HepG2 (cell line): ENCODE measurements around the gene ZNF367. TPM values are rescaled to one million over a fixed set of nuclear protein-coding genes. Genes with fewer than 3 reads are reported as not detected.

Source experiments
- BHLHE40 ChIP-seq: IDR thresholded peaks from 2 replicates; pipeline ENCODE4 v1.6.1; 2011; ENCODE audit warnings: low read length, improper control_type of control experiment
- KDM4B ChIP-seq: sonication (generic); formaldehyde crosslinking; IDR thresholded peaks from 2 replicates; pipeline ENCODE4 v1.4.0; 2020; ENCODE audit warnings: missing genetic modification reagents
- NFE2 ChIP-seq: sonication (generic); formaldehyde crosslinking; IDR thresholded peaks from 2 replicates; pipeline ENCODE4 v1.4.0; 2020; ENCODE audit warnings: missing genetic modification reagents
- PLSCR1 ChIP-seq: sonication (generic); formaldehyde crosslinking; IDR thresholded peaks from 2 replicates; pipeline ENCODE4 v1.5.0; 2020; ENCODE audit warnings: missing genetic modification reagents, mild to moderate bottlenecking, borderline replicate concordance
- TFDP1 ChIP-seq: IDR thresholded peaks from 2 replicates; pipeline ENCODE4 v1.6.1; 2016; ENCODE audit warnings: missing compliant biosample characterization, missing genetic modification reagents, borderline replicate concordance
- TFE3 ChIP-seq: IDR thresholded peaks from 2 replicates; pipeline ENCODE4 v1.6.1; 2016
- ZNF12 ChIP-seq: sonication (generic); formaldehyde crosslinking; IDR thresholded peaks from 2 replicates; pipeline ENCODE4 v1.5.0; 2020; ENCODE audit warnings: missing genetic modification reagents
- ZNF468 ChIP-seq: sonication (generic); formaldehyde crosslinking; IDR thresholded peaks from 2 replicates; pipeline ENCODE4 v1.8.0; 2022; ENCODE audit warnings: mild to moderate bottlenecking, moderate library complexity, missing genetic modification reagents
- ZNF766 ChIP-seq: sonication (generic); formaldehyde crosslinking; IDR thresholded peaks from 2 replicates; pipeline ENCODE4 v1.5.0; 2020; ENCODE audit warnings: missing genetic modification reagents, borderline replicate concordance
- ZNF780A ChIP-seq: sonication (generic); formaldehyde crosslinking; IDR thresholded peaks from 2 replicates; pipeline ENCODE4 v1.8.0; 2022; ENCODE audit warnings: mild to moderate bottlenecking, missing genetic modification reagents, moderate library complexity
- polyA plus RNA-seq, 8 experiments: library from polyadenylated mRNA; depleted of rRNA in 3 of 8; stranded (reverse) in 7 of 8; unstranded in 1 of 8; fragments of >200 nt; fragmentation: Illumina TruSeq in 4 of 8; extraction: Trizol in 4 of 8; gene quantifications; 2 replicates each; pipeline versions ENCODE4 v1.2.1 to v1.2.3, GENCODE V29; 2011 to 2016; ENCODE audit warnings: low read depth in 4 of 8, missing spikeins in 1 of 8, mixed read lengths in 1 of 8; ENCODE audit not compliant: insufficient read depth in 1 of 8
- total RNA-seq, 5 experiments: library from RNA; depleted of rRNA; stranded (reverse); fragments of >200 nt; fragmentation: Illumina TruSeq; extraction: Trizol; gene quantifications; 2 replicates each; pipeline ENCODE4 v1.2.3, GENCODE V29; 2016; ENCODE audit warnings: low read depth in 1 of 5
- TF ChIP-seq, protein P1 (sequence below): sonication (generic); formaldehyde crosslinking; IDR thresholded peaks from 2 replicates; pipeline ENCODE4 v1.4.0; 2020; ENCODE audit warnings: missing genetic modification reagents, mild to moderate bottlenecking, borderline replicate concordance

The ZNF367 gene
- total and polyA plus RNA-seq, 2 of the 13 experiments (the other 11 are each of a cell fraction or from before 2014, with no cell fraction given) = 2.9 to 7.7 TPM

GRCh38 chr9:96340707-96341106 lies 77.5 kb downstream of the ZNF367 start (continued):
- TF ChIP-seq KDM4B (CRISPR knock-in tag) (no peak), TFDP1 (no peak), NFE2 (CRISPR knock-in tag) (no peak), PLSCR1 (CRISPR knock-in tag) (no peak), TFE3 (no peak), BHLHE40 (no peak), ZNF12 (CRISPR knock-in tag) (no peak), ZNF766 (no peak), ZNF780A (CRISPR knock-in tag) (no peak), ZNF468 (CRISPR knock-in tag) (no peak)
- TF ChIP-seq, protein P1, sequence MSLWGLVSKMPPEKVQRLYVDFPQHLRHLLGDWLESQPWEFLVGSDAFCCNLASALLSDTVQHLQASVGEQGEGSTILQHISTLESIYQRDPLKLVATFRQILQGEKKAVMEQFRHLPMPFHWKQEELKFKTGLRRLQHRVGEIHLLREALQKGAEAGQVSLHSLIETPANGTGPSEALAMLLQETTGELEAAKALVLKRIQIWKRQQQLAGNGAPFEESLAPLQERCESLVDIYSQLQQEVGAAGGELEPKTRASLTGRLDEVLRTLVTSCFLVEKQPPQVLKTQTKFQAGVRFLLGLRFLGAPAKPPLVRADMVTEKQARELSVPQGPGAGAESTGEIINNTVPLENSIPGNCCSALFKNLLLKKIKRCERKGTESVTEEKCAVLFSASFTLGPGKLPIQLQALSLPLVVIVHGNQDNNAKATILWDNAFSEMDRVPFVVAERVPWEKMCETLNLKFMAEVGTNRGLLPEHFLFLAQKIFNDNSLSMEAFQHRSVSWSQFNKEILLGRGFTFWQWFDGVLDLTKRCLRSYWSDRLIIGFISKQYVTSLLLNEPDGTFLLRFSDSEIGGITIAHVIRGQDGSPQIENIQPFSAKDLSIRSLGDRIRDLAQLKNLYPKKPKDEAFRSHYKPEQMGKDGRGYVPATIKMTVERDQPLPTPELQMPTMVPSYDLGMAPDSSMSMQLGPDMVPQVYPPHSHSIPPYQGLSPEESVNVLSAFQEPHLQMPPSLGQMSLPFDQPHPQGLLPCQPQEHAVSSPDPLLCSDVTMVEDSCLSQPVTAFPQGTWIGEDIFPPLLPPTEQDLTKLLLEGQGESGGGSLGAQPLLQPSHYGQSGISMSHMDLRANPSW (CRISPR knock-in tag) = no peak
